ENCODE data around the gene AIF1L.
"Not testable (repeated sequence)": the region's sequence is repeated elsewhere in the genome, so short reads cannot be mapped to it uniquely, and the experiment has no call there.

The AIF1L gene

DNA sequence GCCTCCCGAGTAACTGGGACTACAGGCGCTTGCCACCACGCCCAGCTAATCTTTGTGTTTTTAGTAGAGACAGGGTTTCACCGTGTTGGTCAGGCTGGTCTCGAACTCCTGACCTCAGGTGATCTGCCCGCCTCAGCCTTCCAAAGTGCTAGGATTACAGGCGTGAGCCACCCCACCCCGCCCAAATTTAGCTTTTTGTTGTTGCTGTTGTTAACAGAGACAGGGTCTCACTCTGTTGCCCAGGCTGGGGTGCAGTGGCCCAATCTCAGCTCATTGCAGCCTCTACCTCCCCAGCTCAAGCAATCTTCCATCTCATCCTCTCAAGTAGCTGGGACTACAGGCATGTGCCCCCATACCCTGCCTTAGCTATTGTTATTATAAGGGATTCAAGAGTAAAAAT, 3.5 kb downstream of the AIF1L start:
- not testable (repeated sequence) for DNase-seq

DNA sequence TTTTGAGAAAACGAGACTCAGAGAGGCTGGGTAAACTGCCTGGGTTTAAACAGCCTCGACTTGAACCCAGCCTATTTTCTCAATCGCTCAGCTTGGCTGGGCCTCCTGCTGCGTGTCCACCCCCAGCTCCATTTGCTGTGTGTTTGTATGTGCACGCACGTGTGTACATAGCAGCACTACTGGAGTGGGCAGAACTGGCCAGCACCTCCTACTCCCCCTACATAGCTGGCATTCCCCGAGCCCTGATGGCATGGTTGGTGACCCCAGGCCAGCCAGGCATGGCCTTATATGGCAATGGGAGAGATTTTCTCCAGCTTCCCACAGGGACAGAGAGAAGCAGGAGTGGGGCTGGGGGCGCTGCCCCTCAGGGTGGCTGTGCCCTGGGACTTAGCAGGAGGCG, 4.1 kb downstream of the AIF1L start:
- DNase-seq, result no peak

DNA sequence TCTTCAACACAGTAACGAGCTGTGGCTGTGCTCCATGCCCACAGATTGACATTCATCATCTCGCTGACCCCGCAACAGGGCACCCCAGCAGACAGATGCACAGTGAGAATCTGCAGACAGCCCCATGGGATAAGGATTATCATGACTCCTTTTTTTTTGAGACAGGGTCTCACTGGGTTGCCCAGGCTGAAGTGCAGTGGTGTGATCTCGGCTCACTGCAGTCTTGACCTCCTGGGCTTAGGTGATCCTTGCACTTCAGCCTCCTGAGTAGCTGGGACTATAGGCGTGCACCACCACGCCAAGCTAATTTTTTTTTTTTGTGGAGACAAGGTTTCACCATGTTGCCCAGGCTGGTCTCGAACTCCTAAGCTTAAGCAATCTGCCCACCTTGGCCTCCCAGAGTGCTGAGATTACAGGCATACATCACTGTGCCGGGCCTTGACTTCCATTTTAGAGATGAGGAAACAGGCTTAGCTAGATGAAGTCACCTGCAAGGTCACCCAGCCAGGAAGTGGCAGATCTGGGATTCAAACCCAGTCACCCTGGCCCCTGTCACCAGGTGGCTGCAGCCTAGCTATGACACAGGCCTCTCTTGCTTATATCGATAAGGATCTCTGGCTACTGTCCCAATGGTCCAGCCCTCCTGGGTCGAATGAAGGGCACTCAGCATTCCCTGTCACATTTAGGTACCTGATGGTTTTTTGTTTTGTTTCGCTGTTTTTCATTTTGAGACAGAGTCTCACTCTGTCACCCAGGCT, 5.1 kb downstream of the AIF1L start:
- no peak for DNase-seq

DNA sequence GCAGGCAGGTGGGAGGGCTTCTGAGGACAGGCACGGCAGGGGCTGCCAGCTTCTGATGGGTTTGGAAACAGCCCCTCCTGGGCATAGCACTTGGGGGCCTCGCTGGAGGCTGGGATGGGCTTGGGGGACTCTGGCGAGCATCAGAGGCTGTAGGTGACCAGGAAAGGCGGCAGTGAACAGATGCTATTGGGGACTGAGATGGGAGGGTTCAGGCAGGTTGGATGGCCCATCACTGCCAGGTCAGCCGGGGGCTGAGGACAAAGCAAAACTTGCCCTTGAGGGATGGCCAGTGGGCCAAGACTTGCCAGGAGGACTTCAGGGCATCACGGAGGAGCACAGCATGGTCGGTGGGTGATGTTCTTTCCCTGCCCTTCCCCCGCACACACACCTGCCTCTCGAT, 6.7 kb downstream of the AIF1L start:
- DNase-seq, result no peak

DNA sequence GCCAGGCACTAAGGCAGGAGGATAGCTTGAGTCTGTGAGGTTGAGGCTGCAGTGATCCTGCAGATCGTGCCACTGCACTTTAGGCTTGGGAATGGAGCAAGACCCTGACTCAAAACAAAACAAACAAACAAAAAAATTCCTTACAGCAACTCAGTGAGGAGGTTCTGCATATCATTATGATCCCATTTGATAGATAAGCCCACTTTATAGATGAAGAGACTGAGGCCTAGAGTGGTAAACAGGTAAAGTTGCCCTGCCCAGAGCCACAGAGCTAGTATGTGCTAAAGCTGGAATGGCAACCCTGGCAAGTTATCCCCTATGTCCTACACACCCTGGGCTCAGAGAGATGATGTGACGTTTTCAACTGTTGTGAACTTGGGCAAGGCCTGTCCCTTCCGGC, 7.2 kb downstream of the AIF1L start:
- no peak for DNase-seq

- DNase-seq, result no peak
Observed at GRCh38 chr9:131104016-131104740, 7.8 kb downstream of the AIF1L start.

DNA sequence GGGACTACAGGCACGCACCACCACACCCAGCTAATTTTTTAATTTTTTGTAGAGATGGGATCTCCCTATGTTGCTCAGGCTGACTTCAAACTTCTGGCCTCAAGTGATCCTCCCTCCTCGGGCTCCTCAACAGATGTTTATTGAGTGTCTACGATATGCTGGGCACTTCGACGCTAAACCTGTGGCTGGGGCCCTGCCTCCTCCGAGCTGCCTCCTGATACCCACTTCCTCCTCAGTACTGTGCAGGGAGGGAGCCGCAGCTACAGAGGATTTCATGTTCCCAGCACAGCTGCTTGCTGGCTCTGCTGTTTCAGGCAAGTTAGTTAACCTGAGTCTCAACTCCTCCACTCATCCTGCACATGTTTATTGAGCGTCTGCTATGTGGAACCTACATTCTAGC, 9.6 kb downstream of the AIF1L start:
- no peak for DNase-seq

- DNase-seq, result no peak
Observed at GRCh38 chr9:131107760-131108159, 11.4 kb downstream of the AIF1L start.

GRCh38 chr9:131111186-131111853, 15.0 kb downstream of the AIF1L start:
- DNase-seq, result no peak

DNA sequence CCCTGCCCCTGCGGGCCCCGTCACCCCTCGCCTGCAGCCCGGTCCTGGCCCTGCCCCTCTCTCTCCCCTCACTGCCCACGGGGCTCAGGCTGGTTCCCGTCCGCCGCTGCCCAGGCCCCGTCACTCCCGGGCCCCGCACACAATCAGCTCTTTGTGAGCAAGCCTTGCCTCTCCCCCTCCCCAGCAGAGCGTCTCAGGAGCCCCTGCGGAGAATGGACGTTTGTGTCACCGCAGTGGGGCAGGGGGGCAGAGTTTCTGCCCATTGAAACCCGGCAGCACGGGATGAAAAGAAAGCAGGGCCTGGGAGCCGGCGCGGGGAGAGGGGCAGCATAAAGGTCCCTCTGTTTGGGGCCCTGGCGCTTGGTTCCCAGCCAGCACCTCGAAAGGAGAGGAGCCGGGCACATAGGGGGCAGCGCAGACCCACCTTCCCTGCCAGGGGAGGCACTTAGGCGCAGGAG, 15.6 kb downstream of the AIF1L start:
- DNase-seq, result no peak

DNA sequence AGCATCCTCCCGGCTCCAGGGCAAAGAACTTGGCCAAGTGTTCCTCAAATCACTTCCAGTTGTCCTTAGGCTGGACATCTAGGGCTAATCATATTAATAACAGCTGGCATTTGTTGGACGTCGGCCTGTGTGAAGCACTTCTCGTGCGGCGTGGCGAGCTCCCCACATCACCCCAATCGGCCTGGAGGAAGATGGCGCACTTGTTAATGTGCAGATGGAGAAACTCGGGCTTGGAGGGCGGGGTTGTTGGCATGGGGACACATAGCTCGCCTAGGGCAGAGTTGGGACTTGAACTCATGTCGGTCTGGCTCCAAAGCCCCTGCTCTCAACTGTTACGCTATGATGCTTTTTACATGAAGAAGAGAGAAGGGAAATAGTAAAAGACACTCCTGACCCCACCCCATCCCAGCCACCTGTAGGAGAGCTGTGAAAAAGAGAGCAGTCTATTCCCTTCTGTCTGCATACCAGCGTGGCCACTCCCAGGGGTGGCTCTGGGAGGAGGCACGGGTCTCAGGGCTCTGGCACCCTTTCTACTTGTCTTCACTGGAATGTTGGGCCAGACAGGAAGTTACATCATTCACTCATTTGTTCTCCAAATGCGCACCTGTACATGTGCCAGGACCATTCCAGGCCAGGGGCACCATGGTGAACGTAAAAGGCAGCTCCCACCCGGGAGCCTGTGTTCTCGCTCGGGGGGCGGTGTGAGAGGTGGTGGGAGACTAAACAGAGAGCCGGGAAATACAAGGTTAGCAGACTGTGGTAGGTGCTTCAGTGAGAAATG, 16.2 kb downstream of the AIF1L start:
- DNase-seq, result no peak

DNA sequence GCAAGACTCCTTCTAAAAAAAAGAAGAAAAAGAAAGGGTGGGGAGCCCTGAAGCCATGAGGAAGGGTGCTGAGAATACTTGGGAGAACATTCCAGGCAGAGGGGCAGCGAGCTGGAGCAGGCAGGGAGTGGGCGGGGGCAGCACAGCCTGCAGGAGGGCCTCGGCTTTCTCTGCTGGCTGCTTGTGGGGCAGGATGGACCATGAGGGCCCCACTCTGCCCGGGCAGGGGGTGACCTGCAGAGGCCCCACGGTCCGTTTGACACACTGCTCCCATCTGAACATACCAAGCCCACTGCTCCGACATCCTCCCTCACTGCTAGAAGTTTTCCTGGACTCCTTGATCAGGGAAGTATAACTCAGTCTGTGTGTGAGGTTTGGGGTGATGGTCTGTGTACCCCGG, 17.3 kb downstream of the AIF1L start:
- no peak for DNase-seq

- no peak for DNase-seq
Observed at GRCh38 chr9:131114084-131114535, 17.8 kb downstream of the AIF1L start.

GRCh38 chr9:131115360-131115742, 19.0 kb downstream of the AIF1L start:
- DNase-seq, result not testable (repeated sequence)

- DNase-seq, result no peak
Observed at GRCh38 chr9:131116281-131117120, 20.2 kb downstream of the AIF1L start.

- no peak for DNase-seq
Observed at GRCh38 chr9:131117121-131117761, 20.9 kb downstream of the AIF1L start.

- DNase-seq, result no peak
Observed at GRCh38 chr9:131117762-131118145, 21.4 kb downstream of the AIF1L start.

GRCh38 chr9:131119600-131119999, 23.3 kb downstream of the AIF1L start:
- DNase-seq, result no peak

DNA sequence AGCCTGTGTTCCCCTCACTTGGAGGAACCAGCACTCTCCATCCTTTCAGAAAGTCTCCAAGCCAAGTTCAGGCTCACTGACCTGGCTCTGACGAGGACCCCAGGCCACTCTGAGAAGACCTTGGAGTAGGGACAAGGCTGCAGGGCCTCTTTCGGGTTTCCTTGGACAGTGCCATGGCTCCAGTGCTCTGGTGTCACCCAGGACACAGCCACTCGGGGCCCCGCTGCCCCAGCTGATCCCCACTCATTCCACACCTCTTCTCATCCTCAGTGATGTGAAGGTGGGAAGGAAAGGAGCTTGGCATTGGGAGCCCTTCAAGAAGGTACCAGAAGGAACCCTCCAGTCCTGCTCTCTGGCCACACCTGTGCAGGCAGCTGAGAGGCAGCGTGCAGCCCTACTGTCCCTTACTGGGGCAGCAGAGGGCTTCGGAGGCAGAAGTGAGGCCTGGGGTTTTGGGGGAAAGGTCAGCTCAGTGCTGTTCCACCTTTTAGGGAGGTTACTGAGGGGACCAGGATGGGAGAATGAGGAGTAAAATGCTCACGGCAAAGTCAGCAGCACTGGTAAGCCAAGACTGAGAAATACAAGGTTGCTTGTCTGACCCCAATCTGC, 24.4 kb downstream of the AIF1L start:
- no peak for DNase-seq

DNA sequence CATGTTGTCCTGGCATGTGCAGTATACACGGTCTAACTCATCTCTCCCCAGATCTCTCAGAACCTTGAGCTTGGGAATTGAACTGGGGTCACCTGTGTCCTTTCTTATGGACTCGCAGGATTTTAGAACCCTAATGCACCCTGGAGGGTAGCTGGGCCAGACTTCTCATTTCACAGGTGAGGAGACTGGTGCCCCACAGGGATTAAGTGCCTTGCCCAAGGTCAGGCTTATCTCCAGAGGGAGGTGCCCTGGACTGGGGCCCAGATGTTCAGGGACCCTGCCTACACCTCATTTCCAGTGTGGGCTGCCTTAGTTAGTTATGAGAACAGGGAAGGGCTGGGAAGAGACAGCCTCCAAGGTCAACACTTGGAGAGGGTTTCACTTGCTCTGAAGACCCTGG, 25.0 kb downstream of the AIF1L start:
- no peak for DNase-seq

DNA sequence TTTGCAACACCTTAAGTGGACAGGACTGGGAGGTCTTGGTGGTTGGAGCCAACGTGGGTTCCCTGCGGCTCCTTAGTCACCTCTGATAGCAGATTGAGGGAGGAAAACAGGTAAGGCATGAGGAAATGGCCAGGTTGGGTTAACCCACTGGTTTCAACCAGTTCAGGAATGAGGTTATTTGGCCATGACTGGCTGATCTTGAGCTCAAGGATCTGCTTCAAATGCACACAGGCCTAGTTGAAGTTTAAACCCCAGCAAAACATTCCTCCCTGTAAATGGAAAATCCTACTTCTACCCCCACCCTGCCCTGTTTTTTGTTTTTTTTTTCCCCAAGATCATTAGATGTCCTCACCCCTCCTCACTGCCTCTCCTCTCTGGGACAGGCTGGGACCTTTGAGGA, 25.8 kb downstream of the AIF1L start:
- no peak for DNase-seq

DNA sequence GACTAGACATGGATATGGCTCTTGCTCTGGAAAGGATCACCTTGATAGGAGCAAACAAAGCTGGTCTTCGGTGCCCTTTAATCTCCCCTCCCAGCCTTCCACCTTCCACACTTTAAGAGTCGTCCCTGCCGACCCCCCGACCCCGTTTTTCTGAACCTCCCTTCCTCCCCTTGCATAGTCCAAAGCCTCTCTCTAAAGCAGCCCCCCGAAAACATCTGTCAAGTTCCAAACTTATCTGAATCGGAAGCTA, 28.6 kb downstream of the AIF1L start:
- no peak for DNase-seq
